NCI-H2171 (cell line): ENCODE measurements around the gene SH3D19.
"Not testable (repeated sequence)": the region's sequence is repeated elsewhere in the genome, so short reads cannot be mapped to it uniquely, and the experiment has no call there.

ENCODE experiments used
- DNase-seq: peaks from one replicate; lab custom pipeline; 2025; lab: John Stamatoyannopoulos, UW

The SH3D19 gene

DNA sequence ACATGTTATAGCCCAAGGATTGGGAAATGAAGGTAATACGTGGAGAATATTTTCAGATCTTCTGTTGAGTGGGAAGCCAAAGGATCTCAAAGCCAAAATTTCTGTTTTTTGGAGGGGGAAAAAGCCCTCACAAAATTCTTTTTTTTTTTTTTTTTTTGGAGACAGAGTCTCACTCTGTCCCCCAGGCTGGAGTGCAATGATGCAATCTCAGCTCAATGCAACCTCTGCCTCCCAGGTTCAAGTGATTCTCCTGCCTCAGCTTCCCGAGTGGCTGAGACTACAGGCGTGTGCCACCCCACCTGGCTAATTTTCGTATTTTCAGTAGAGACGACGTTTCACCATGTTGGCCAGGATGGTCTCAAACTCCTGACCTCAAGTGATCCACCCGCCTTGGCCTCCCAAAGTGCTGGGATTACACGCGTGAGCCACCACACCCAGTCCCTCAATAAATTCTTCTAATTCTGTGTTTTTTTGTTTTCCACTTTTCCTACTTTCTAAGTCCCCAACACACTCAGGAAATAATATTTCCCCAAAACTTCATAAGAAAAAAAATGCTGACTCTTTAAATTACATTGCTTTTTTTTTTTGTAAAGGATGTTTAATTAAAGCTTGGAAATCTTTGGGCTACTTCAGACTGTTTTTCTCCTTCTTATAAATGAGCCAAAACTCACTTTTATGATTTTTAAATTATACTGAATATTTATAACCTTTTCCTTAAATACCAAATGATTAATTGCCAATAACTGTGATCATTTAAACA lies 174.4 kb downstream of the SH3D19 start:
- DNase-seq = no peak

GRCh38 chr4:151148261-151148660 lies 177.1 kb downstream of the SH3D19 start:
- DNase-seq = no peak

DNA sequence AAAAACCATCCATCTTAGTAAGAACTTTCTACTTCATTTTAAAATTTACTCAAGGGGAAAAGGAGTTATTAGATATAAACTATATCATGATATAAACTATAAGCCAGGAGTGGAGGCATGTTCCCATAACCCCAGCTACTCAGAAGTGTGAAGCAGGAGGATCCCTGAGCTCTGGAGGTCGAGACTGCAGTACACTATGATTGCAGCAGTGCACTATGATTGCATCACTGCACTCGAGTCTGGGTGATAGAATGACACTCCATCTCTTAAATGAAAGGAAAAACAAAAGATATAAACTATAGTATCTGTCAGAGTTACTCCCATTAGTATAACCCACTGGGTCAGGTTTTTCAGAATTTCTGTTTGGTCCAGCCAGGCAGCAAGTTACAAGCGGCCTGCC lies 178.4 kb downstream of the SH3D19 start:
- no peak for DNase-seq

- DNase-seq = no peak
Measured at GRCh38 chr4:151144329-151145072, 180.9 kb downstream of the SH3D19 start.

DNA sequence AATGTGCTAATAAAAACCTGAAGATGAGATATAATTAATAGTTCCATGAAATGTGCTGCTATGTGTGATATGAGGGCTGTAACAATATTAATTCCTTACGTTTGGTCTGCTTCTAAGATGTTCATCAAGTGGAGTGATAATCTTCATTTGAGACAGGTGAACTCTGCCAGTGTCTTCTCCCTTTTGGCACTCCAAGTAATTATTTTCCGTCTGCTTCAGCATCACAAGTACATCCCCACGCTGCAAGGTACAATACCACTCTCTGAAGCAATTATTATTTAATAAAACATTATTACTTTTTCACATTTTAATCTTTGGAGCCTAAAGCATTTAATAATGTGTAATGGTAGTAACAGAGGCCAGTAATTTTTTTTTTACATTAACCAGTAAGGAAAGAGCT lies 181.6 kb downstream of the SH3D19 start:
- no peak for DNase-seq

- DNase-seq = no peak
Measured at GRCh38 chr4:151143162-151143561, 182.2 kb downstream of the SH3D19 start.

- no peak for DNase-seq
Measured at GRCh38 chr4:151142758-151143157, 182.6 kb downstream of the SH3D19 start.

DNA sequence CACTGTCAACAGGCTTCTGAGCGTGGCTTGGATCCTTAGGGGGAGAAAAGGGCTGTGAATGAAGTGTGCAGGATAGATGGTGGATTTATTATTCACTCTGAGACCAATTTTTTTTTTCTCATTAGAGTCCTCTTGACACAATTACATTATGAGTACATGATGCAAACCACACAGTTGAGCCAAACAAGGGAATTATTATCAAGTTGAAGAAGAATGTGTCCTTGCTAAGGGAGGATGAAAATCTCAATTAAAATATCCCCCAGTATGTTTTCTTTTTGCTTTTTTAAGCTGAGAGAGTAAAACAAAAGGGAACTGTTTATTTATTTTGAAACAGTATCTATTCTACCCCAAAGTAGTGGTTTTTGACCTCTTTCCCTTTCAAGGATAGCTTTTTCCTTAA lies 185.6 kb downstream of the SH3D19 start:
- no peak for DNase-seq

DNA sequence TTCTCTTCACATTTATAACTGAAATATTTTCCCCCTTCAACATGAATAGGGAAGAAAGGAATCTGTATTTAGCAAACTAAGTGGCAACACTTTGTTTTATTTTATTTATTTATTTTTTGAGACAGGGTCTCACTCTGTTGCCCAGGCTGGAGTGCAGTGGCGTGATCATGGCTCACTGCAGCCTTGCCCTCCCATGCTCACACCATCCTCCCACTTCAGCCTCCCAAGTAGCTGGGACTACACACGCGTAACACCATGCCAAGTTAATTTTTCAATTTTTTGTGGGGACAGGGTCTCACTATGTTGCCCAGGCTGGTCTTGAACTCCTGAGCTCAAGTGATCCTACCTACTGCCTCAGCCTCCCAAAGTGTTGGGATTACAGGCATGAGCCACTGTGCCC lies 189.4 kb downstream of the SH3D19 start:
- not testable (repeated sequence) for DNase-seq

DNA sequence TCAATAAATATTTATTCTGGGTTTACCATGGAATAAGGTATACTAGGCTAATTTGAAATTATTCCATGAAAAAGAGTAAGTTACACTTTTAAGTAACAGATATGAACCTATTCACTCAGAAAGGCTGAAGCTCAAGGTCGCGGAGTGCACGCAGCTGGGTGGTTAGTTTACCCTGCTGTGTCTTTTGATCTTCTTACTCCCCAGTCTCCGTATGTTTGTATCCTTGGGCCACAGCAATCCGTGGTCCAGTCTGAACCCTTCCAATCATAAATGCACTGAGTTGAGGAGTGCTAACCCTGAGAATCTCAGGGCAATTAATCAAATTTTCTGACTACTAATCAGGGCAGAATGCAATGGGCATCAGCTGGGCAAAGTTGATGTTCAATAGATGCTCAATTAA lies 192.1 kb downstream of the SH3D19 start:
- DNase-seq = no peak

DNA sequence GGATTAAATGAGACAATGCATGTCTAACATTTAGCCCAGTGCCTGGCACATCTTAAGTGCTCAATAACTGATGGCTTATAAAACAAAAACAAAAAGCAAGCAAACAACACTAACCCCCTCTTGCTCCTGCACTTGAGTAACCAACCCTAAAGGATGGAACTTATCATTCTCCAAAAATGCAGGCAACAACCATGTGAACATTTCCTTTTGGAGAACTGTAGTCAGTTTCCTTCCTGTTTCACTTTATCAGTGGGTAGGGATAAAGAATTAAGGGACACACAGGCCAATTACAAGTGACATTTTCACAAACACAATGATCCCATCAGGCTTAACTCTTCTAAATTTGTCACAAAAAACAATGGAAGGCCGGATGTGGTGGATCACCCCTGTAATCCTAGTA lies 195.6 kb downstream of the SH3D19 start:
- DNase-seq = no peak

DNA sequence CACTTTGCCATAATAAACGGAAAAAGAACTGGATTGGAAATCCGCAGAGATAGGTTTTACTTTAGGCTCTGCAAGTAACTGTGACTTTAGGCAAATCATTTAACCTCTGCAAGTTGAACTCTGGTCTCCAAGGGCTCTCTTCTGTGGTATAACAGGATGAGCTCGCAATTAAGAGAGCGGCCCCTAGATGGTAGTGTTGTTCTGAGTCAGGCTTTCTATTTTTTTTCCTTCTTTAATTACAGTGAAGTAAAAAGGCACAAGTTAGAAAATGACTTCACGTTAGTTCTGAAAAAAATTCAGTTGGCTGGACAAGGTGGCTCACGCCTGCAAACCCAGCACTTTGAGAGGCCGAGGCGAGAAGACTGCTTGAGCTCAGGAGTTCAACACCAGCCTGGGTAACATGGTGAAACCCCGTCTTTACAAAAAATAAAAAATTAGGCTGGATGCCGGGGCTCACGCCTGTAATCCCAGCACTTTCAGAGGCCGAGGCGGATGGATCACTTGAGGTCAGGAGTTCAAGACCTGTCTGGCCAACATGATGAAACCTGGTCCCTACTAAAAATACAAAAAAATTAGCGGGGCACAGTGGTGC lies 207.9 kb downstream of the SH3D19 start:
- DNase-seq = peak; percentile 9

GRCh38 chr4:151114986-151115385 lies 210.4 kb downstream of the SH3D19 start:
- no peak for DNase-seq

DNA sequence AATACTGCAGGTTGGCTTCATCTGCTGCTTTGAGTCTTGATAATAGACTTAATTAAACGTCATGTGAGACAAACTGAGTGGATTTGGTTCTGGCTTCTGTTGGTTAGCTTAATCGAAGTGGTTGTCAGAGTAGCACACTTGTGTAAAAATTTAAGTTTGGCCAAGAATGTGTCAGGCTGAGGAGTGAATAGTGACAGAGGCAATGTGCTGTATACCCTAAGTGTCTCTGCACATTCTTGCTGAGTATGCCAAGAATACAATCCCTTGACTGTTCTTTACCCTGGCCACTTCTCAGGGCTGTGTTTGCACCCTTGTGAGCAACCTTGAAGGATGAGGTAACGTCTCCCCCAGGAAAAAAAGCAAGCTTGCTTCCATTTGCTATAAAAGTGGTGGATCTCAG lies 211.1 kb downstream of the SH3D19 start:
- DNase-seq = no peak

- no peak for DNase-seq
Measured at GRCh38 chr4:151110236-151110635, 215.2 kb downstream of the SH3D19 start.

DNA sequence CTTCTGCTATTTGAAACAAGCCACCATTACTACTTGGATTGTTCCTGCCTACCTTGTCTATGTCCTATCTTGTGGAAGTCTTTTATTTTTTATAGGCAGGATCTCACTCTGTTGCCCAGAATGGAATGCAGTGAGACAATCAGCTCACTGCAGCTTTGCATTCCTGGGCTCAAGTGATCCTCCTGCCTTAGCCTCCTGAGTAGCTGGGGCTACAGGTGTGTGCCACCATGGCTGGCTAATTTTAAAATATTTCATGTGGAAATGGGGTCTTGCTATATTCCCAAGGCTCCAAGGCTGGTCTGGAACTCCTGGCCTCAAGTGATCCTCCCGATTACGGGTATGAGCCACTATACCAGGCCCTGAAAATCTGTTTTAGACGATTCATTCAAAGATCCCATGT lies 218.3 kb downstream of the SH3D19 start:
- no peak for DNase-seq

GRCh38 chr4:151105454-151106032 lies 219.9 kb downstream of the SH3D19 start:
- DNase-seq = no peak

- DNase-seq = no peak
Measured at GRCh38 chr4:151104621-151105020, 220.8 kb downstream of the SH3D19 start.

DNA sequence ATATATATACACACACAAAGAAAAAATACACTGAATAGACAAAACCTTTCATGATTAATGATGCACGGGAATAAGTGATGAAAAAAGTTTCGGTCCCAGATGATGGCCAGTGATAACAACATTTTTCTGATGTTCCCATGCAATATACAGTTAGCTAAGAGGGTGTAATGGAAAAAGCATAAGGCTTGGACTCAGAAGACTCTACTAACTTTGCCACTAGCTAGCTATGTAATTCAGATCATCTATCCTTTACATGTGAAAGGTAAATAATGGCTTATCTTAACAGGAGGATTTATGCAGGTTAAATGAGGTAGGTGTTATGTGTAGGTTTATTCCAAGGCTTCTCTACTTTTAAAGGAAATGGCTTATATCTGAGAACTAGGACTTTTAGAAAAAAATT lies 221.6 kb downstream of the SH3D19 start:
- DNase-seq = no peak

GRCh38 chr4:151100531-151100930 lies 224.9 kb downstream of the SH3D19 start:
- DNase-seq = no peak

DNA sequence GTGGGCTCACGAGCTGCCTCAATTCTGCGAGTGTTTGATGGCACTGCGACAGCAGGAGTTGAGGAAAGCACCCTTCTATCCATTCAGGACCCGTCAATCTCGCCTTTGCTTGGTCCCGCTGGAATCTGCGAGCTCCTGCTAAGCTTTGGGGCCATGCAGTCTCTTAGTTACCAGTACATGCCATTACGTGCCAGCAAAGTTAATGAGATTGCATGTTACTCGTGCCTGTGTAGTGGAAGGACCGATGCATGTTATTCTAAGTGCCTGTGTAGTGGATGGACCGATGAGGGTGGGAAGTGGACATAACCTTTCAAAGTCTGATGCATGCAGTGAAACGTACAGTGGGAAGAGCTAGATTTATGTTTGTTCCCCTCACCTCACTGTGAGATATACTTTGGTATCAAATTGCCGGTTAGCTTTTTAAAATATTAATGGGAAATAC lies 225.4 kb downstream of the SH3D19 start:
- DNase-seq = no peak

- peak; percentile 86 for DNase-seq
Measured at GRCh38 chr4:151099229-151099975, 226.0 kb downstream of the SH3D19 start, which contains the start of gene RPS3A. Gene RPS3A (plus strand): TSS chr4:151099628. CDS start chr4:151099653, 25 bp downstream.
